Measurements from ENCODE around the gene DDX49. TPM values are rescaled to one million over a fixed set of nuclear protein-coding genes. Genes with fewer than 3 reads are reported as not detected.
A peak's percentile ranks its signal among the peaks of the same experiment; 100 is the strongest.
"Not testable (repeated sequence)": the region's sequence is repeated elsewhere in the genome, so short reads cannot be mapped to it uniquely, and the experiment has no call there.

The DDX49 gene
- total RNA-seq, 1 experiment from 2014 or later: 47.2 TPM

- DNase-seq (ENCODE audit: low read depth, low spot score): no peak
- in situ Hi-C loops (cut with HindIII; ENCODE audit: low pct_unique_long_range_greater_than_20kb, low sequenced_read_pairs): no loop called here
Measured at GRCh38 chr19:18905058-18905456, 14.5 kb upstream of the DDX49 start.

- in situ Hi-C loops (cut with HindIII; ENCODE audit: low pct_unique_long_range_greater_than_20kb, low sequenced_read_pairs): no loop called here
- DNase-seq (ENCODE audit: low read depth, low spot score): no peak
Measured at GRCh38 chr19:18905513-18906236, 13.8 kb upstream of the DDX49 start.

- no peak for DNase-seq (ENCODE audit: low read depth, low spot score)
- in situ Hi-C loops (cut with HindIII; ENCODE audit: low pct_unique_long_range_greater_than_20kb, low sequenced_read_pairs): no loop called here
Measured at GRCh38 chr19:18906605-18907519, 12.7 kb upstream of the DDX49 start.

- in situ Hi-C loops (cut with HindIII; ENCODE audit: low pct_unique_long_range_greater_than_20kb, low sequenced_read_pairs): no loop called here
- DNase-seq (ENCODE audit: low read depth, low spot score): no peak
Measured at GRCh38 chr19:18908917-18909619, 10.4 kb upstream of the DDX49 start.

GRCh38 chr19:18910010-18910409, 9.5 kb upstream of the DDX49 start:
- in situ Hi-C loops (cut with HindIII; ENCODE audit: low pct_unique_long_range_greater_than_20kb, low sequenced_read_pairs): no loop called here
- no peak for DNase-seq (ENCODE audit: low read depth, low spot score)

GRCh38 chr19:18910801-18911436, 8.6 kb upstream of the DDX49 start:
- in situ Hi-C loops (cut with HindIII; ENCODE audit: low pct_unique_long_range_greater_than_20kb, low sequenced_read_pairs): no loop called here
- no peak for DNase-seq (ENCODE audit: low read depth, low spot score)

- in situ Hi-C loops (cut with HindIII; ENCODE audit: low pct_unique_long_range_greater_than_20kb, low sequenced_read_pairs): no loop called here
- DNase-seq (ENCODE audit: low read depth, low spot score): no peak
Measured at GRCh38 chr19:18912933-18913332, 6.6 kb upstream of the DDX49 start.

GRCh38 chr19:18913466-18913865, 6.0 kb upstream of the DDX49 start:
- DNase-seq (ENCODE audit: low read depth, low spot score): no peak
- in situ Hi-C loops (cut with HindIII; ENCODE audit: low pct_unique_long_range_greater_than_20kb, low sequenced_read_pairs): no loop called here

GRCh38 chr19:18915639-18916038, 3.9 kb upstream of the DDX49 start:
- in situ Hi-C loops (cut with HindIII; ENCODE audit: low pct_unique_long_range_greater_than_20kb, low sequenced_read_pairs): no loop called here

GRCh38 chr19:18917593-18917992, 1.9 kb upstream of the DDX49 start:
- DNase-seq (ENCODE audit: low read depth, low spot score); in situ Hi-C loops (cut with HindIII; ENCODE audit: low pct_unique_long_range_greater_than_20kb, low sequenced_read_pairs): not testable (repeated sequence)

More at GRCh38 chr19:18915639-18916038, 3.9 kb upstream of the DDX49 start:
- peak; percentile 73 for DNase-seq (ENCODE audit: low read depth, low spot score)

- DNase-seq (ENCODE audit: low read depth, low spot score): no peak
- in situ Hi-C loops (cut with HindIII; ENCODE audit: low pct_unique_long_range_greater_than_20kb, low sequenced_read_pairs): no loop called here
Measured at GRCh38 chr19:18919900-18920214, 342 bp downstream of the DDX49 start.

- no peak for DNase-seq (ENCODE audit: low read depth, low spot score)
- in situ Hi-C loops (cut with HindIII; ENCODE audit: low pct_unique_long_range_greater_than_20kb, low sequenced_read_pairs): no loop called here
Measured at GRCh38 chr19:18920400-18920799, 885 bp downstream of the DDX49 start.

- no peak for DNase-seq (ENCODE audit: low read depth, low spot score)
- in situ Hi-C loops (cut with HindIII; ENCODE audit: low pct_unique_long_range_greater_than_20kb, low sequenced_read_pairs): no loop called here
Measured at GRCh38 chr19:18921593-18921992, 2.1 kb downstream of the DDX49 start.

GRCh38 chr19:18922228-18922985, 2.9 kb downstream of the DDX49 start:
- in situ Hi-C loops (cut with HindIII; ENCODE audit: low pct_unique_long_range_greater_than_20kb, low sequenced_read_pairs): no loop called here
- no peak for DNase-seq (ENCODE audit: low read depth, low spot score)

GRCh38 chr19:18924684-18925213, 5.2 kb downstream of the DDX49 start:
- no peak for DNase-seq (ENCODE audit: low read depth, low spot score)
- in situ Hi-C loops (cut with HindIII; ENCODE audit: low pct_unique_long_range_greater_than_20kb, low sequenced_read_pairs): no loop called here

GRCh38 chr19:18928018-18928805, 8.7 kb downstream of the DDX49 start:
- in situ Hi-C loops (cut with HindIII; ENCODE audit: low pct_unique_long_range_greater_than_20kb, low sequenced_read_pairs): no loop called here
- DNase-seq (ENCODE audit: low read depth, low spot score): no peak

All from SK-MEL-5 (cell line).